ENCODE results near the gene CENPQ.
"Not testable (repeated sequence)": the region's sequence is repeated elsewhere in the genome, so short reads cannot be mapped to it uniquely, and the experiment has no call there.

The CENPQ gene

GRCh38 chr6:49464691-49465090 is 1.5 kb downstream of the CENPQ start:
- Histone ChIP-seq H3K4me3 (ENCODE audit: low read length) (no peak overlapping the region), H3K9ac (ENCODE audit: low read length) (no peak overlapping the region), H3K4me1 (ENCODE audit: control insufficient read depth, insufficient read depth, low read length) (peaks cover 7% of the 10 kb centered on the region), H3K27me3 (ENCODE audit: control insufficient read depth, insufficient read depth, low read length) (no peaks in the 10 kb centered on the region), H3K27ac (ENCODE audit: low read depth, low read length) (no peak overlapping the region), H3K36me3 (ENCODE audit: control insufficient read depth, insufficient read depth, low read length) (peaks cover 3% of the 10 kb centered on the region)

DNA sequence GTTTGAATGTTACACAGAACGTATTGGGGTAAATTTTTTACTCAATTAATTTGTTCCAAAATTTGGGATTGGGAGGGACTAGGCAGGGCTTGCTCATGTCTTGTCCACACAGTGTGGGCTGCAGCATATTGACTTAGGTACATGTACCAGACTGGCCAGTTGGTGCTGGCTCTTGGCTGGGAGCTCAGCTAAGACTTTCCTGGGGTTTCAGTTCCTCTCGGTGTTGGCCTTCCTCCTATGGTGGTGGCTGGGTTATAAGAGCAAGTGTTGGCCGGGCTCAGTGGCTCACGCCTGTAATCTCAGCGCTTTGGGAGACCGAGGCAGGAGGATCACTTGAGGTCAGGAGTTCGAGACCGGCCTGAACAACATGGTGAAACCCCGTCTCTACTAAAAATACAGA is 4.9 kb downstream of the CENPQ start:
- no peak overlapping the region for H3K9ac ChIP-seq (ENCODE audit: low read length)
- H3K4me3 ChIP-seq (ENCODE audit: low read length): no peak overlapping the region
- H3K4me1 ChIP-seq (ENCODE audit: control insufficient read depth, insufficient read depth, low read length): peaks cover 4% of the 10 kb centered on the region
- H3K27me3 ChIP-seq (ENCODE audit: control insufficient read depth, insufficient read depth, low read length): no peaks in the 10 kb centered on the region
- no peak overlapping the region for H3K27ac ChIP-seq (ENCODE audit: low read depth, low read length)
- no peaks in the 10 kb centered on the region for H3K36me3 ChIP-seq (ENCODE audit: control insufficient read depth, insufficient read depth, low read length)

DNA sequence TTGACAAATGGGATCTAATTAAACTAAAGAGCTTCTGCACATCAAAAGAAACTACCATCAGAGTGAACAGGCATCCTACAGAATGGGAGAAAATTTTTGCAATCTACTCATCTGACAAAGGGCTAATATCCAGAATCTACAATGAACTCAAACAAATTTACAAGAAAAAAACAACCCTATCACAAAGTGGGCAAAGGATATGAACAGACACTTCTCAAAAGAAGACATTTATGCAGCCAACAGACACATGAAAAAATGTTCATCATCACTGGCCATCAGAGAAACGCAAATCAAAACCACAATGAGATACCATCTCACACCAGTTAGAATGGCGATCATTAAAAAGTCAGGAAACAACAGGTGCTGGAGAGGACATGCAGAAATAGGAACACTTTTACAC is 13.4 kb downstream of the CENPQ start:
- H3K4me3 ChIP-seq (ENCODE audit: low read length); H3K4me1 ChIP-seq (ENCODE audit: control insufficient read depth, insufficient read depth, low read length); H3K27me3 ChIP-seq (ENCODE audit: control insufficient read depth, insufficient read depth, low read length); H3K9ac ChIP-seq (ENCODE audit: low read length); H3K36me3 ChIP-seq (ENCODE audit: control insufficient read depth, insufficient read depth, low read length); H3K27ac ChIP-seq (ENCODE audit: low read depth, low read length): not testable (repeated sequence)

DNA sequence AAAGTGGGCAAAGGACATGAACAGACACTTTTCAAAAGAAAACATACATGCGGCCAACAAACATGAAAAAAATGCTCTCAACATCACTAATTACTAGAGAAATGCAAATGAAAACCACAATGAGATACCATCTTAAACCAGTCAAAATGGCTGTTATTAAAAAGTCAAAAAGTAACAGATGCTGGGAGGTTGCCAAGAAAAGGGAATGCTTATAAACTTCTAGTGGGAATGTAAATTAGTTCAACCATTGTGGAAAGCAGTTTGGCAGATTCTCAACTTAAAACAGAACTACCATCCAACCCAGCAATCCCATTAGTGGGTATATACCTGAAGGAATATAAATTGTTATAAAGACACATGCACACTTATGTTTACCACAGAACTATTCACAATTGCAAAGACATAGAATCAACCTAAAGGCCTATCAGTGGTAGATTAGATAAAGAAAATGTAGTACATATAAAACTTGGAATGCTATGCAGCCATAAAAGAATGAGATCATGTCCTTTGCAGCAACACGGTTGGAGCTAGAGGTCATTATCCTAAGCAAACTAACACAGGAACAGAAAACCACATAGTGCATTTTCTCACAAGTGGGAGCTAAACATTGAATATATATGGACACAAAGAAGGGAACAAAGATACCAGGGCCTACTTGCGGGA is 16.3 kb downstream of the CENPQ start:
- no peaks in the 10 kb centered on the region for H3K4me1 ChIP-seq (ENCODE audit: control insufficient read depth, insufficient read depth, low read length)
- H3K9ac ChIP-seq (ENCODE audit: low read length): no peak overlapping the region
- H3K27me3 ChIP-seq (ENCODE audit: control insufficient read depth, insufficient read depth, low read length): no peaks in the 10 kb centered on the region
- H3K36me3 ChIP-seq (ENCODE audit: control insufficient read depth, insufficient read depth, low read length): no peaks in the 10 kb centered on the region
- H3K4me3 ChIP-seq (ENCODE audit: low read length): no peak overlapping the region
- no peak overlapping the region for H3K27ac ChIP-seq (ENCODE audit: low read depth, low read length)

DNA sequence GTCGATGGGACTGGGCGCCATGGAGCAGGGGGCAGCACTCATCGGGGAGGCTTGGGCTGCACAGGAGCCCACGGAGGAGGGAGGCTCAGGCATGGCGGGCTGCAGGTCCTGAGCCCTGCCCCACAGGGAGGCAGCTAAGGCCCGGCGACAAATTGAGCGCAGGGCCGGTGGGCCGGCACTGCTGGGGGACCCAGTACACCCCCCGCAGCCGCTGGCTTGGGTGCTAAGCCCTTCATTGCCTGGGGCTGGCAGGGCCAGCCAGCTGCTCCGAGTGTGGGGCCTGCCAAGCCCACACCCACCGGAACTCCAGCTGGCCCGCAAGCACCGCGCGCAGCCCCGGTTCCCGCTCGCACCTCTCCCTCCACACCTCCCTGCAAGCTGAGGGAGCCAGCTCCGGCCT is 18.7 kb downstream of the CENPQ start:
- H3K9ac ChIP-seq (ENCODE audit: low read length); H3K27me3 ChIP-seq (ENCODE audit: control insufficient read depth, insufficient read depth, low read length); H3K36me3 ChIP-seq (ENCODE audit: control insufficient read depth, insufficient read depth, low read length); H3K4me3 ChIP-seq (ENCODE audit: low read length); H3K27ac ChIP-seq (ENCODE audit: low read depth, low read length); H3K4me1 ChIP-seq (ENCODE audit: control insufficient read depth, insufficient read depth, low read length): not testable (repeated sequence)

DNA sequence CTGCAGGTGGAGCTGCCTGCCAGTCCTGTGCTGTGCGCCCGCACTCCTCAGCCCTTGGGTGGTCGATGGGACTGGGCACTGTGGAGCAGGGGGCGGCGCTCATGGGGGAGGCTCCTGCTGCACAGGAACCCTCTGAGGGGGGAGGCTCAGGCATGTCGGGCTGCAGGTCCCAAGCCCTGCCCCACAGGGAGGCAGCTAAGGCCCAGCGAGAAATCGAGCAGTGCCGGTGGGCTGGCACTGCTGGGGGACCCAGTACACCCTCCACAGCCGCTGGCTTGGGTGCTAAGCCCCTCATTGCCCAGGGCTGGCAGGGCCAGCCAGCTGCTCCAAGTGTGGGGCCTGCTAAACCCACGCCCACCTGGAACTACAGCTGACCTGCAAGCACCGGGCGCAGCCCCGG is 20.2 kb downstream of the CENPQ start:
- not testable (repeated sequence) for H3K27me3 ChIP-seq (ENCODE audit: control insufficient read depth, insufficient read depth, low read length); H3K36me3 ChIP-seq (ENCODE audit: control insufficient read depth, insufficient read depth, low read length); H3K9ac ChIP-seq (ENCODE audit: low read length); H3K4me1 ChIP-seq (ENCODE audit: control insufficient read depth, insufficient read depth, low read length); H3K27ac ChIP-seq (ENCODE audit: low read depth, low read length); H3K4me3 ChIP-seq (ENCODE audit: low read length)

GRCh38 chr6:49490633-49491032 is 27.5 kb downstream of the CENPQ start:
- no peaks in the 10 kb centered on the region for H3K4me1 ChIP-seq (ENCODE audit: control insufficient read depth, insufficient read depth, low read length)
- no peak overlapping the region for H3K27ac ChIP-seq (ENCODE audit: low read depth, low read length)
- H3K9ac ChIP-seq (ENCODE audit: low read length): no peak overlapping the region
- H3K36me3 ChIP-seq (ENCODE audit: control insufficient read depth, insufficient read depth, low read length): no peaks in the 10 kb centered on the region
- H3K27me3 ChIP-seq (ENCODE audit: control insufficient read depth, insufficient read depth, low read length): no peaks in the 10 kb centered on the region
- no peak overlapping the region for H3K4me3 ChIP-seq (ENCODE audit: low read length)

- no peaks in the 10 kb centered on the region for H3K27me3 ChIP-seq (ENCODE audit: control insufficient read depth, insufficient read depth, low read length)
- no peak overlapping the region for H3K4me3 ChIP-seq (ENCODE audit: low read length)
- H3K9ac ChIP-seq (ENCODE audit: low read length): no peak overlapping the region
- no peak overlapping the region for H3K27ac ChIP-seq (ENCODE audit: low read depth, low read length)
- H3K4me1 ChIP-seq (ENCODE audit: control insufficient read depth, insufficient read depth, low read length): no peaks in the 10 kb centered on the region
- H3K36me3 ChIP-seq (ENCODE audit: control insufficient read depth, insufficient read depth, low read length): no peaks in the 10 kb centered on the region
Observed at GRCh38 chr6:49497304-49497703, 34.1 kb downstream of the CENPQ start.

DNA sequence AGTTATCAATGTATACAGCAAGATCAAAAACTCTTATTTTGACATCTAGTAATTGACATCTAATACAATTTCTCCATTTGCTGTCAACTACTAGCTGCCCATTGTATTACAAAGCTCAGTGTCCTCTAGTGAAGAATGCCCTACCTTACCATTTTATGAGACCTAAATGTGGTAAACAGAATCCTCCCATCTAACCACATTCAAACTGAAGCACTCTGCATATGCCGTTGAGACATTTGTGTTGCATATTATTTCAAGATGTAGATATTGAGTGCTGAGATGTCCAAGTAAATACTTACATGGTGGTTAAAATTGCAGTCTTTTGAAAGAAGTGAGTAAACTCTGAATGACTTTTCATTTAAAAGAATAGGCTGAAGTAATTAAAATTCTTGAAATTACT is 36.0 kb downstream of the CENPQ start:
- Histone ChIP-seq H3K27ac (ENCODE audit: low read depth, low read length) (no peak overlapping the region), H3K27me3 (ENCODE audit: control insufficient read depth, insufficient read depth, low read length) (no peaks in the 10 kb centered on the region), H3K9ac (ENCODE audit: low read length) (no peak overlapping the region), H3K36me3 (ENCODE audit: control insufficient read depth, insufficient read depth, low read length) (no peaks in the 10 kb centered on the region), H3K4me3 (ENCODE audit: low read length) (no peak overlapping the region), H3K4me1 (ENCODE audit: control insufficient read depth, insufficient read depth, low read length) (no peaks in the 10 kb centered on the region)

GRCh38 chr6:49499623-49500022 is 36.5 kb downstream of the CENPQ start, which contains the start of gene GLYATL3:
Gene GLYATL3 (plus strand): TSS chr6:49499923. CDS start chr6:49511991, 12,068 bp downstream.
- Histone ChIP-seq H3K4me3 (ENCODE audit: low read length) (no peak within 1 kb of the TSS), H3K27me3 (ENCODE audit: control insufficient read depth, insufficient read depth, low read length) (no peaks in the 10 kb centered on the region), H3K9ac (ENCODE audit: low read length) (no peak within 1 kb of the TSS), H3K27ac (ENCODE audit: low read depth, low read length) (no peak within 1 kb of the TSS), H3K36me3 (ENCODE audit: control insufficient read depth, insufficient read depth, low read length) (no peaks in the 10 kb centered on the region), H3K4me1 (ENCODE audit: control insufficient read depth, insufficient read depth, low read length) (no peaks in the 10 kb centered on the region)

DNA sequence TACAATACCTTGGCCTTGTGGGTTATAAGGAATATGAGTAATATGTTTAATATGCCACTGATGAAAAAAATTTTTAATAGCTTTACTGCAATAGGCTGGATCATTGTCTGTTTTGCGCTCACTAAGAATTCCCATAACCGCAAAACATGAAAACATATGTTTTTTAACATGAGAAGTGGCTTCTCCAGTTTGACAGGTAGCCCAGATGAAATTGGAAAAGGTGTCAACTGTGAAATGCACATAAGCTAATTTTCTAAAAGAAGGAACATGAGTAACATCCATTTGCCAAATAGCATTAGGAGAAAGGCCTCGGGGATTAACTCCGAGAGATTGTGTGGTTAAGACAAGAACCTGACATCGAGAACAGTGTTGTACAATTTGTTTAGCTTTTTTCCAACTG is 41.5 kb downstream of the CENPQ start:
- Histone ChIP-seq H3K27me3 (ENCODE audit: control insufficient read depth, insufficient read depth, low read length) (no peaks in the 10 kb centered on the region), H3K36me3 (ENCODE audit: control insufficient read depth, insufficient read depth, low read length) (no peaks in the 10 kb centered on the region), H3K4me3 (ENCODE audit: low read length) (no peak overlapping the region), H3K4me1 (ENCODE audit: control insufficient read depth, insufficient read depth, low read length) (no peaks in the 10 kb centered on the region), H3K27ac (ENCODE audit: low read depth, low read length) (no peak overlapping the region), H3K9ac (ENCODE audit: low read length) (no peak overlapping the region)

- Histone ChIP-seq H3K27me3 (ENCODE audit: control insufficient read depth, insufficient read depth, low read length) (no peaks in the 10 kb centered on the region), H3K27ac (ENCODE audit: low read depth, low read length) (no peak overlapping the region), H3K36me3 (ENCODE audit: control insufficient read depth, insufficient read depth, low read length) (no peaks in the 10 kb centered on the region), H3K4me3 (ENCODE audit: low read length) (no peak overlapping the region), H3K4me1 (ENCODE audit: control insufficient read depth, insufficient read depth, low read length) (no peaks in the 10 kb centered on the region), H3K9ac (ENCODE audit: low read length) (no peak overlapping the region)
Observed at GRCh38 chr6:49506569-49507111, 43.5 kb downstream of the CENPQ start.

DNA sequence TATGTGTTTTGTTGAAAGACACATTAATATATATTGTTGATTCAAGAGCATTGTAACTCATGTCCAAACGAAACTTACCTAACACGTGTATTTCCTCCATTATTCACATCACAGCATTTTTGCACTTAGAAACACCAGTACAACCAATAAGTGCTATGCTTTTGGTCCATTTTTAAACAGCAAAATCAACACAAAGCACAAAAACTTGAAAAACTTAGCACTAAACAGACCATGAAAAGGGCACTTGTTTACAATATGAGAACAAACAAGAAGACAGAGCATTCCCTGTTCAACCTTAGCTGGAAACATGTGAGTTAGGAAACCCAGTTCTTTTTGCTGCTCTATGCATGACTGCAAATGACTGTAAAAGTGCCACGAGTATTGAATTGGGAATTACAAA is 46.2 kb downstream of the CENPQ start:
- H3K4me3 ChIP-seq (ENCODE audit: low read length): no peak overlapping the region
- H3K27me3 ChIP-seq (ENCODE audit: control insufficient read depth, insufficient read depth, low read length): no peaks in the 10 kb centered on the region
- no peaks in the 10 kb centered on the region for H3K4me1 ChIP-seq (ENCODE audit: control insufficient read depth, insufficient read depth, low read length)
- no peaks in the 10 kb centered on the region for H3K36me3 ChIP-seq (ENCODE audit: control insufficient read depth, insufficient read depth, low read length)
- no peak overlapping the region for H3K27ac ChIP-seq (ENCODE audit: low read depth, low read length)
- no peak overlapping the region for H3K9ac ChIP-seq (ENCODE audit: low read length)
